Hepatic stellate cell (primary cell): Measurements from ENCODE around the gene ARRB1.
"Not testable (repeated sequence)": the region's sequence is repeated elsewhere in the genome, so short reads cannot be mapped to it uniquely, and the experiment has no call there.

Experiments
- DNase-seq: peaks from one replicate; pipeline ENCODE4 v3.0.0; 2011; ENCODE audit warnings: low spot score

The ARRB1 gene

DNA sequence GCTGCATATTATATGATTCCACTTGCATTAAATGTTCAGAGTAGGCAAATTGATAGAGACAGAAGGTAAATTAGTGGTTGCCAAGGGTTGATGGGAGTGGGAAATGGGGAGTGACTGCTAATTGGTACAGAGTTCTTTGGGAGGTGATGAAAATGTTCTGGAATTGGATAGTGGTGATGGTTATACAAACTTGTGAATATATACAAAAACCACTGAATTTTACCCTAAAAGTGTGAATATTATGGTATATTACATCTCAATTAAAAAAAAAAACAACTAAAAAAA, 52.5 kb downstream of the ARRB1 start:
- no peak for DNase-seq

DNA sequence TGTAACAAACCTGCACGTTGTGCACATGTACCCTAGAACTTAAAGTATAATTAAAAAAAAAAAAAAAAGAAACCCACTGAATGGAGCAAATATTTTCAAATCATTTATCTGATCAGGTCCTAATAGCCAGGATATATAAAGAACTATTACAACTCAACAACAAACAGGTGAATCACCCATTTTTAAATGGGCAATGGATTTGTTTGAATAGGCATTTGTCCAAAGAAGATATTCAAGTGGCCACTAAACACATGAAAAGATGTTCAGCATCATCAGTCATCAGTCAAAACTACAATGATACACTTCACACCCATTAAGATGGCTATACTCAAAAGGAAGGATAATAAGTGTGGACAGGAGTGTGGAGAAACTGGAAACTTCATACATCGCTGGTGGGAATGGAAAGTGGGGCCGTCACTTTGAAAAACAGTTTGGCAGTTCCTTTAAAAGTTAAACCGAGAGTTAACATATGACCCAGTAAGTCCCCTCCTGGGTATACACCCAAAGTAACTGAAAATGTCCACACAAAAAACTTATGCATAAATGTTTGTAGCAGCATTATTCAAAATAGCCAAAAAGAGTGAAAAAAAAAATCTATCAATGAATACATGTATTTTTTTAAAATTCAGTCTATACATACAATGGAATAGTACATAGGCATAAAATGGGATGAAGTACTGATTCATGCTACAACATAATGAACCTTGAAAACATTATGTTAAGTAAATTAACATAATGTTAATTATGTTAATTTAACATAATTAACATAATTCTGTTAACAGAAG, 53.1 kb downstream of the ARRB1 start:
- no peak for DNase-seq

DNA sequence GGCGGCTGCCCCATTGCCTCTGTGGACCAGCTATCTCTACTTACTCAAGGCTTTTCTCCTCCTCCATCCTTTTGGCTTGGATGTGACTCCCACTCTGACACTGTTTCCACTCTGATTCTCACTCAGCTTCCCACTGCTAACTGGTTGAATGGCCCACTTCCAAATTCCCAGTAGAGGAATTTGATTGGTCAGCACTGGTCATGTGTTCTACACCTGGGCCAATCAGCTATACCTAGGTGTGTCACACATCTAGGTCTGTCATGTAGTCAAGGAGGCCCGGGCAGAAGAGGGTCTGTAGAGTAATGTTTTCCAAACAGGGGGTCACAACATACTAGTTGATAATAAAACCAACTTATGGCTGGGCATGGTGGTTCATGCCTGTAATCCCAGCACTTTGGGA, 57.6 kb downstream of the ARRB1 start:
- DNase-seq: no peak

DNA sequence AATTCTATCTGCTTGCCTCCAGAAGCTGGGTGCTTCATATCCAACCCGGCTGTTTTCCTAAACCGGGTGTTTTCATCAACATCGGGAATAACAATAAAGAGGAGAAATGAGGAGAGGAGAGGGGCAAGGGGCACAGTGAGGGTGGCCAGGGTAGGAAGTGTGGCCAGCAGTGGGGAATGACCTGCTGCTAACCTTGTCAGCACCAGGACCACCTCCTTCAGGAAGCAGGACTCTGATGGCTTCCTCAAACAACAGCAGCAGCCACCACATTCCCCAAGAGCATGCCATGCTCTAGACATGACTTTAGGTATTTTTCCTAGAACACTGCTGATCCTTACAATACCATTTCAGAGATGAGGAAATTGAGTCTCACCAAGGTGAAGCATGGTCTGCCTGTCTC, 58.5 kb downstream of the ARRB1 start:
- DNase-seq: no peak

DNA sequence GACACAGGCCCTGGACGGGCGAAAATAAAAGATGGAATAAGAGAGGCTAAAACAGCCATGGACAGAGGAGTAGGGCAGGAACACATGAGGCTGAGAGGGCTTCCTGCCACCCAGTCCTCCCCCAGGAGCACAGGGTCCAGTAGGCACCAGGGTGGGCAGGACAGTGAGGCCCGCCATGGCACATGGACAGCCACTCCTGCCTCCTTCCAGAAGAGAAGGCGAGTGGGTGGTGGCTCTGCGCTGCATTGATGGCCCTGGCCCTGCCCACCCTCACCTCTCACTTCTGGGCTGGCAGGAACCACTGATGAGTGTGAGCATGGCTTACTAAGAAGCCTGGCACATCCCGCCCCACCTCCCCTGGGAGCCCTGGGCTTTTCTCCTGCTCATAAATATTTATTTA, 59.7 kb downstream of the ARRB1 start:
- DNase-seq: no peak

DNA sequence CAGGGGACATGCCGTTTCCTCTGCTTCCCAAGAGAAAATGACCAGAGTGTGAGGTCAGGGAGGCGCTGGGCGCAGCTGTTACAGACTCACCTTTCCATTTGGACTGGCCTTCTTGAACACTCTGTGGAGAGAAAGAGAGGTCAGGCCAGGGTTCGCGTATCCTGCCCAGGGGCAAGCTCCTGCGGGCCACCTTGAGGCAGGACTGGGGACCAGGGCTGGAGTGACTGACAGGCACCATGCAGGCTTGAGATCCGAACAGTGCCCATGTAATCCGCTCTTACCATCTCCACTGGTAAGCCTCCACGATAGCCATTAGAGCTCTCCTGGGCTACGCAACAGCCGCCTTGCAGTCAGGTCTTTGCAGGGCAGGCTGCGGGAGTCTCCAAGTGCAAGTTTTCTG, 61.5 kb downstream of the ARRB1 start:
- no peak for DNase-seq

DNA sequence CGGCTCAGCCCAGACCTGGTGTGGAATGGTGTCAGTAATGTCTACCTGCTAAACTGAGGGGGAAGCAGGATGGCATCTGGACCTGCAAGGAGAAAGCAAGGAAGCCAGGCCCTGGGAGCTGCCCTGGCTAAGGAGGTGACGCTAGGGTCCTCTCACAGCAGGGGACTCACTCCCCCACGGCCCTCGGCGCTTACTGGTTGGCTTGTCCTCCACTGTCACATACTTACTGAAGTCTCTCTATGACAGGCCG, 62.0 kb downstream of the ARRB1 start:
- DNase-seq: no peak

DNA sequence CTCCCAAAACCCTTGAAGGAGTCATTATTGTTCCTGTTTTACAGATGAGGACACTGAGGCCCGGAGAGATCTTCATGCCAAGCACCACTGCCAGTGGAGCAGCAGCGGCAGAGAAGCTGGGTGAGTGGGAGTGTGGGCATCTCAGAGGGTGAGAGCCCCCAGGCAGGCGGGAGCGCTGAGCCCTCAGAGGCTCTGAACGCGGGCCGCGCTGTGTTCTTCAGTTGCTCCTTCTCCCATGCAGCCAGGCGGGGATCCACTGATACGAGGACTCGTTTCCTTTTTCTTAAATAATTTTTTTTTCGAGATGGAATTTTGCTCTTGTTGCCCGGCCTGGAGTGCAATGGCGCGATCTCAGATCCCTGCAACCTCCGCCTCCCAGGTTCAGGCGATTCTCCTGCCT, 63.9 kb downstream of the ARRB1 start:
- no peak for DNase-seq

DNA sequence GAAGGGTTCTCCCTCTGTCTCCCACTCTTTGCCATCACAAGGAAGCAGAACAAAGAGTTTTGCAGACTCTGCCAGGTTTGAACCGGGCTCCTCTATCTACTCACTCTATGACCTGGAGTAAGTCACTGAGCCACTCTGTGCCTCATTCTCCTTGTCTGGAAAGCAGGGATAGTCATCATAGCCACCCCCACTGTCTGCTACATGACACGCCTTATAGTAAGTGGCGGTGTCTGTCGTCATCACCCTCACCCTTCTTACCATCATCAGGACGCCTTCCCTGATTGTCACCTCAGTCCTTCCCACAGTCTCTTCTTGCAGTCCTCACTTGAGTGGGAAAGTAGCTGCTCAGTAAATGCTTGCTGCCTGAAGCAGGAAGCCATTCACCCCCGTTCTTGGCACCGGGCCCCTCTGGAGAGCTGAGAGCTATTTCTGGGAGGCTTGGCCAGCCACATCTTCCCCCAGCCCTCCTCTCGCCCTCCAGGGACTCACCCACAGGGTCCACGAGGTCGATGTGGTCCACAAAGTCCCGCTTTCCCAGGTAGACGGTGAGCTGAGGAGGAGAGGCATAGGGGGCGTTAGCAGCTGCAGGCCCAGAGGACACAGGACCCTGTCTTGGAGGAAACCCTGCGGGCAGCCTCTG, 64.5 kb downstream of the ARRB1 start:
- DNase-seq: no peak

DNA sequence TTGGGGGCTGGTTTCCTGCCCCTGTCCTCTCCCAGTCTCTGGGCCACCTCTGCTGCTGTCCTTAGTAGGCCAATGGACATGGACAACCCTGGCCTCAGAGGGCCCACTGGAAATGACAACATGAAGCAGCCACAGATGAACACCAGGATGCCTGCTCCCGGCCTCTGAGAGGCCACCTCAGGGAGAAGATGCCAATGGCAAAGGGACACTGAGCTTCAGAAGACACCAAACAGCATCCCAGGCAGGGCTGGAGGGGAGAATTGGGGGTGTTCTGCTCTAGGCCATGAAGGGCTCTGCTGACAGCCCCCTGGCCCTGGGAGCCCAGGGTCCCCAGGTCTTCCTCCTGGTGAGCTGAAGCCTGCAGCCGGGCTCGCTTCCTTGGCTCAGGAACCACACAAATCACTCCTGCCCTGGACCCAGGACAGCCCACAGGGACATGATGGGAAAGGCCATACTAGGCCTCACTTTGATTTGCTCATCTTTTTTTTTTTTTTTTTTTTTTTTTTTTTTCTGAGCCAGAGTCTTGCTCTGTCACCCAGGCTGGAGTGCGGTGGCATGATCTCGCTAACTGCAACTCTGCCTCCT, 65.6 kb downstream of the ARRB1 start:
- DNase-seq: no peak

DNA sequence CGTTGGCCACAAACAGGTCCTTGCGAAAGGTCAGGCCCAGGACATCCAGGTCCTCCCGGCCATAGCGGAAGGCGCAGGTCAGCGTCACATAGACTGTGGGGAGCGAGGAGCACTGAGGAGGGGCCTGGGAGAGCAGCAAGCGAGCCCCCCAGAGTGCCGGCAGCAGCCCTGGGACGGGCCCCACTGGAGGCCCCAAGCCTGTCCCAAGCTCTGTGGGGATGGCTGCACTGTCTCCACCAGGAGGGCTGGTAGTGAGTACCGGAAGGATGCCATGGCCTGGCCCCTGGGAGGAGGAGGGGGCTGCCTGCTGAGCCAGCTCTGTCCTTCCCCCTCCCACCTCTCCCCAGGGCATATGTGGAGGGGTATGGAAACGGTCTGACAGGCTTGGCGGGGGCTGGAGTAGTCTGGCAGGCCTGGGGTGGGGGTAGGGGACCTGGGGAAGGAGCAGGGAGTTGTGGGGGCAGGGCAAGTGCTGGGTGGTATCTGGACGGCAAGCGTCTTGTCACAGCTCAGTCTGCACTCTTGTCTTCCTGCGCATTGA, 68.0 kb downstream of the ARRB1 start:
- no peak for DNase-seq

DNA sequence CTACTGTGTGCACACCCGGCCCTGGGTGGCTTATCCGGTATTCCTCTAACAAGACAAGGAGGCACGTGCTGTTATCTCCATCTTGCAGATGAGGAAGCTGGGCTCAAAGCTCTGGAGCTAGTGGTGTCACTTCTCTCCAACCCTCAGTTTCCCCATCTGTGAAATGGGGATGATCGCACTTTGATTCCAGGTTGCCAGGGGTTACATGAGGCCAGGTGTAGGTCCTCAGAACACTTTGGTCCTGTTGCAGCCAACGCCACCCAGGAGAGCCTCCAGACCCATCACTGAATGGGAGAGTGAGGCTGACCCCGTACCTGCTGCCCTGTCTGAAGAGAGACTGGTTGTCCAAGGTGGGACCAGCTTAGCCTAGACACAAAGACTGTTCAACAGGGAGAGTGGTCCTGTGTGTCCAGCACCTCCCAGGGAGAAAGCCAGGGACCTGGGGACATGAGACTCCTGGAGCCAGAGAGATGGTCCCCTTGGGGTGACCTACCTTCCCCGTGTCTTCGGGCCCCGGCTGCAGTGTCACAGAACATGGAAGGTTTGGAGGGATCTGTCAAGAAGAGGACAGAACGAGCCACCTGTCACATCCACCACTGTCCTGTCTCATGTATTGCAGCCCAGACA, 69.9 kb downstream of the ARRB1 start:
- DNase-seq: no peak

DNA sequence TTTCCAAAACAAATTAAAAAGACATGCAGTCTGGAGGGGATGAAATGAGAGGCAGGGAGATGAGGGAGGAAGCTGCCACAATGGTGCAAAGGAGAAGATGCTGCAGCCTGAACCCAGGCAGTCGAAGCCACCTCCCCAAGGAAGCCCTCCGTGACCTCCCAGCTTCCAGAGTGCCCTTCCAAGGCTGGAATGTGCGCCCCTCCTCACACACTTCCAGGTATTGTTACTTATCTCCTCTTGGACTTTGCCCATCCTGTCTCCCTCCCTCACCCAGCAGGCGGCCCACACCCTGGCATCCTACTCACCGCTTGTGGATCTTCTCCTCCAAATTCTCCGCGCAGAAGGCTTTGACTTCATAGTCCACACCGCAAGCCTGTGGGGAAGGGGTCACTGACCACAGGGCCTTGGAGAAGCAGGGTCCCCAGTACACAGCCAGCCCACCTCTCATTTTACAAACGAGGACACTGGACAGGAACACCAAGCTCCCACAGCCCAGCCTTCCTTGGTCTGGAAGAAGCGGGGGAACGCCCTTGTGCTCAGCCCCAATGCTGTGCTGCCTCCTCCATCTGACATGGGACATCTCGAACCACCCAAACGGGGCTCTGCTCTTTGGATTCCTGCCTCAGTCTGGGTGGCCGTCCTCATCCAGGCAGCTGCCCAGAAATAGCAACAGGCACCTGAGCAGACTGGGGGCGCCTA, 70.5 kb downstream of the ARRB1 start:
- no peak for DNase-seq

DNA sequence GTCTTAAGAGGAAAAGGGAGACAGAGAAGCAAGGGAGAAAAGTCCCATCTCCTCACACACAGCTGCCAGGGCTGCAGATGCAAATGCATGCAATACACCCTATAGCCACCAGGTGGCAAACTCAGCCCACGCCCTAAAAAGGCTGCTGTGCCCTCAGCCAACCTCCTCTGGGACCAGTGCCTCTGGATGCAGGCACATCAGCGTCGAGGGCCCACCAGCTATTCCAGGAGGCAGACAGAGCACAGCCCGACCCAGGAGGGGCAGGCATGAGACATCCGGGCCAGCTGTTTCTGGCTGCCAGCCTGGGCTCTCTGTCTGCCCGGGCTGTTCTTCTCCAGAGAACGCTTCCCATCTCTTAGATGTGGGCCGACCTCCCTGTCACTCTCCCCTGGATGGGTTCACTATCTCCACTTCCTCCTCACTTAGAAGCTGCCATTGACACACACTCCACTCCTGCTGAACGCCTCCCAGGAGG, 71.2 kb downstream of the ARRB1 start:
- peak; percentile 93 for DNase-seq

DNA sequence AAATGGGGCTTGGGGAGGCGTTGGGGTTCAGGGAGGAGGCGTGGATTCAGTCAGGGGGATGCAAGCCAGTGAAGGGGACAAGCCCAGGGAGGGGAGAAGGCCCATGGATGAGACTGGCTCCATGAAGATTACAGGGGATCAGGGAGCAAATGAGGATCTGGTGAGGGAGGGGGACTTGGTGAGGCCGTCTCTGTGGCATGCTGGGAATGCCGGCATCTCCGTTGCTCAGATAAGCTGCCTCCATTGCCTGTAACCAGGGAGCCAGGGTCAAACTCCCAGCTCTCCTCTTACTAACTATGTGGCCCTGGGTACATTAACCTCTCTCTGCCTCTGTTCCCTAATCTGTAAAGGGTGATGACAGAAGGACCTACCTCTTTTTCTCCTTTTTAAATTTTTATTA, 72.2 kb downstream of the ARRB1 start:
- peak; percentile 37 for DNase-seq

DNA sequence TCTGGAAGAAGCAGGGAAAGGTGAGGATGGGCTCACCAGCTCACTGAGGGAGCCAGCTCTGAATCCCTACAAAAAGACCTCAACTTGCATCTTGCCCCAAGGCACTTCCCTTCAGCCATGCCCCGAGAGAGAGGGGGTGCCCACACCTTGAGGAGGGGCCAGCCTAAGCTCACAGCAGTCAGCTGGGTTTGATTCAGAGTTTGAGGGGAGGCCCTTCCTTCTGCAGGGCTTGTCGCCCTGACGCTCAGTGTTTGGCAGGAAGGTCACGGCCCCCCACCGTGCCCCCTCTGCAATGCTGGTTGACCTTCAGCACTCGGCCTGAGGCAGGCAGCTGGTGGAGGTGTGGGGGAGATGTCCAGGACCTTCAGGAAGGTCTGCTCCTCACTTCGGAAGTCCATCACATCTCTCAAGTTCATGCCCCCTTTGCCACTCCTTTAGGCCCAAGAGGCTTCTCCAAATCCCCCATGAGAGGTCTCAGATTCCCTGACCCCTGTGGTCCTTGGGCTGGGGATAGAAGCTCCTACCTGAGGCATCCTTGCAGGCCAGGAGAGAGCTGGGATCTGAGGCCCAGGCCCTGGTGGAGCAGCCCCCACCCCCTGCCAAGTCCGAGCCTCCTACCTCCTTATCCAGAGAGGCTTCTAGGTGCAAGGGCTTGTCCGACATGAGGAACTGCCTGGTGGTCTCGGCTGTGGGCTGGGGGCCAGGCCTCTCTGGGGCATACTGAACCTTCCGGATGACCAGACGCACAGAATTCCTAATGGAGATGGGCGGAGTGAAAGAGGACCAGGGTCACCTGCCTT, 73.3 kb downstream of the ARRB1 start:
- no peak for DNase-seq

DNA sequence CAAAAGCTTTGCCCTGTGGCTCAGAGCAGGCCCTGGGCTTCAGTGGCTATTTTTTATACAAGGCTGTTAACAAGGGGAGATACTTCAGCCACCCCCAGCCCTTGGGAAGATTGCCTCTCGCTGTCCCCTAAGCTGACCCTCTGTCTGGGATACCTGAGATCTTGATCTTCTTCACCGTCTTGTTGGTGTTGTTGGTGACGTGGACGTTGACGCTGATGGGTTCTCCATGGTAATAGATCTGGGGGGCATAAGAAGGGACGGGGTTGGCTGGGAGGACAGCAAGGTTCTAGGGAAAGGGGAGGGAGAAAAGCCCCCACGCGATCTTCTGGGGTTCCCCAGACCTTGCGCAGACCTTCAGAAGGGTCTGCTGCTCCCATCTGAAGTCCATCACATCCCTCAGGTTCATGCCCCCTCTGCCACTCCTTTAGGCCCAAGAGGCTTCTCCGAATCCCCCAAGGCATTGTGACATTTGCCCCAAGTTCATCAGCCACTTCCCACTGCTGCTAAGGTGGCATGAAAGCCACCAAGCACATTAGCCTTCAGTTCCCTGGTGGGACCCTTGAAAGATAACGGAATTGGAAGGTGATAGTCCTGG, 74.2 kb downstream of the ARRB1 start:
- DNase-seq: no peak

DNA sequence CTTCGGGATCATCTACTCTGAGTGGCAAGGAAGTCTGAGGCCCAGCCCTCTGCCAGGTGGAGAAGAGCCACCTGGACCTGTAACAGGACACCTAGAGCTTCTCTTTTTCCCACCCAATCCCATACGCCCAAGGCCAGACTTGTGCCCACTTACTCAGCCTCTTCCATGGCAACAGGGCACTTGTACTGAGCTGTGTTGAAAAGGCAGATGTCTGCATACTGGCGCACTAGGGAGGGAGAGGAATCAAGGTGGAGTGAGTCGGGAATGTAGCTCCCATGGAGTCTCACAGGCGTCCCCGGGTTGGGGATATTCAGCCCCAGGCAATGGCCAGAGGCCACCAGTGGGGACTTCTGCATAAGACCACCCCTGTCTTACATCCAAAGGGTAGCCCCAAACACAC, 74.8 kb downstream of the ARRB1 start:
- DNase-seq: no peak

DNA sequence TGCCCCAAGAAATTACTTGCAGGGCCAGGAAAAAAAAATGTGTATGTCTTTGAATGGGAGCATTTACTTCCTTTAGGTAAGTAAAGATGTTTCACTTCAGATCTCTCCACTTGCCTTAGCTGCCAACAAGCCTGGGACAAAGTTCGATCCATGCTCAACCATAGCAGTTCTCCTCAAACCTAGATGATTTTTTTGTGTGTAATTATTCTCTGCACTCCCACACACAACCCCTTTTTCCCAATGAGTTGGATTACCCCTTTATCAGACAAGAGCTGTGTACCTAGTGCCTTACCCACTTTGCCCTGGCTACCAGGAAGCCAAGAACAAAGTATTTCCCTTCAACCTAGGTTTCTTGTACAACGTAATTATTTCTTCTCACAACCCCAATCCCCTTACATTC, 75.3 kb downstream of the ARRB1 start:
- no peak for DNase-seq

DNA sequence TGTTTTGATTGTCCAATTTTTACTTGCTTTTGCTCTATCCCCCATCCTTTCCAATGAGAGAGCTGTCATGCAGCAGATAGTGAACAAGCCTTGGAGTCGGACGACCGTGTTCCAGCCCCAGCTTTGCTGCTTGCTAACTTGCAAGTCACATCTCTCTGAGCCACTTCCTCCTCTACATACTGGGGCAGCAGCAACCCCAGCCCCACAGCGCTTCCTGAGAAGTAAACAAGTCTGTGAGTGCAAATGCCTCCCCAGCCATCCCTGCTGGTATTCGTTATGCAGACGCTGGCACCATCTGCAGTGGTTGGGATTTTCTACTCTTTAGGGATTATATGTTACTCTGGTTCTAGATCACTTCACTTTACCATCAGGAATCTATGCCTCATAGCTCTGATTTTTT, 75.9 kb downstream of the ARRB1 start:
- DNase-seq: no peak

DNA sequence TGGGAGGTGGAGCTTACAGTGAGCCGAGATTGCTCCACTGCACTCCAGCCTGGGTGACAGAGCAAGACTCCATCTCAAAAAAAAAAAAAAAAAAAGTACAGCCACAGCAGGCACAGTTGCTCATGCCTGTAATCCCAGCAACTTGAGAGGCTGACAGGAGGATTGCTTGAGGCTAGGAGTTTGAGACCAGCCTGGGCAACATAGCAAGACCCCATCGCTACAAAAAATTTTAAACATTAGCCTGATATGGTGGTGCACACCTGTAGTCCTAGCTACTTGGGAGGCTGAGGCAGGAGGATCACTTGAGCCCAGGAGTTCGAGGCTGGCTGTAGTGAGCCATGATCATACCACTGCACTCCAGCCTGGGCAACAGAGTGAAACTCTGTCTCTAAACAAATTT, 76.7 kb downstream of the ARRB1 start:
- DNase-seq: not testable (repeated sequence)
